Hematopoietic multipotent progenitor cell treated with erythropoietin and hydrocortisone succinate and interleukin-3 and kit ligand, for 17 days (in vitro differentiated cells): ENCODE data around the gene TMEM198.

Source experiments
- DNase-seq: peaks from one replicate; pipeline ENCODE4 v3.0.0-alpha.2; 2015; ENCODE audit warnings: low spot score

The TMEM198 gene

DNA sequence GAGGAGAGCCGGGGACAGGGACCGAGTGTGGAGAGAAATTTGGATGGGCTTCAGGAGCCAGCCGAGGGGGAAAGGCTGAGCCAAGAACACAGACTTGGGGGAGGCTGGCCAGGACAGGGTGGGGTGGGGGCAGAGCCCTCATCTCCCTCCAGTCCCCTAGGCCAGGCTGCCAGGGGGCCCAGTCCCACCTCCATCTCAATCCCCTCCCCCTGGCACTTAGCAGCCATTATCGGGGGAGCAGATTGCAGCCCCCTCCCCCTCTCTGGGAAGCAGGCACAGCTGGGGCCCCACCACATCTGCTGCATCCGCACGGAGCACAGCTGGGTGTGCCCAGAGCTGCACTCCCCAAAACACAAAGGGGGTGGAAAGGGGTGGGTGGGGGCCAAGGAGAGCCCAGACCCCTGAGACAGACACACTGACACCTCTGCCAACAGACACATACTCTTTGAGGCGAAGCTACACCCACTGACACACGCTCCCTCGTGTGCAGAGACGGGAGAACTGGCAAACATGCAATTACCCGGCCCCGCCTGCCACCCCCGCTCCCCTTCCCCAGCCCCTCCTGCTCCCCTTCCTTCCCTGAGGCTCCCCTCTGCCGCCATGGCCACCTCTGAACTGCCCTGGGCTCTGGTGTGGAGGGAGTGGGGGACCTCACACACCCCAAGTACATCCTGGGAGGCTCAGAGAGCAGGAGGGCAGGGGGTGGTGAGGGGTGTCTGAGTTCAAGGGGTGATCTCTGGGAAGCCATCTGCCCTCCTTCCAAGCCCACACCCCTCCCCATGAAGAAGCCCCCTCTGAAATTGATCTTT, 34.7 kb upstream of the TMEM198 start:
- DNase-seq = peak; percentile 13

DNA sequence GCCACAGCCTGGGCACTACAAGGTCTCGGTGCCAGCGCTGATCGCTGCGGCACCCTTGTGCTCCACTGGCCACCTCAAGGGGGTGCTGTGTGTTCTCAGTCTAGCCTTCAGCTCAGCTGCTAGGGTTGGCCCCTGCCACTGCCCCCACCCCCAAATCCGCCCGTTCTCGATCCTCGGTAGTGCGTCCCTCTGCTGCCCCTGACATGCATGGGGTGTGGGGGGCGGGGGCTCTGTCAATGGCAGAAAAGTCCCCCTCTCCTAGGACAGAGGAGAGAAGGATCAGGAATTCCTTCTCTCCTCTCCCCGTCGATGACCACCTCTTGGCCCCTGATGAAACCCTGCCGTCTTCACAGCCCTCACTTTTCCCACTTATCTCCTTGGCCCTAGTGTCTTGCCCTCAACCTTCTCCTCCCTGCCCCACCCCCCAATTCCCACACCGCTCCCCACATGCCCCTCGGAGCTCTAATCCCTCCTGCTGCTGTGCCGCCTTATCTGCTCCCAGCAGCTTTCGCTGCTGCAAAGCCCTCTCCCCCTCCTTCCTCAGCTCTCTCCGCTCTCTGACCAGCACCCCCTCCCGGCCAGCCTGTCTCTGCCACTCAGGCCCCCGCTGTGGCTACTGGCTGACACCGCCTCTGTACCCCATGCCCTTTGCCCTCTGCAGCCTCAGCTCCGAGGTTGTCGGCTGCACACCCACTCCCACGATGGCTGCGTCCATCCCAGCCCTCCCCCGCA, 33.9 kb upstream of the TMEM198 start:
- DNase-seq = peak; percentile 81

DNA sequence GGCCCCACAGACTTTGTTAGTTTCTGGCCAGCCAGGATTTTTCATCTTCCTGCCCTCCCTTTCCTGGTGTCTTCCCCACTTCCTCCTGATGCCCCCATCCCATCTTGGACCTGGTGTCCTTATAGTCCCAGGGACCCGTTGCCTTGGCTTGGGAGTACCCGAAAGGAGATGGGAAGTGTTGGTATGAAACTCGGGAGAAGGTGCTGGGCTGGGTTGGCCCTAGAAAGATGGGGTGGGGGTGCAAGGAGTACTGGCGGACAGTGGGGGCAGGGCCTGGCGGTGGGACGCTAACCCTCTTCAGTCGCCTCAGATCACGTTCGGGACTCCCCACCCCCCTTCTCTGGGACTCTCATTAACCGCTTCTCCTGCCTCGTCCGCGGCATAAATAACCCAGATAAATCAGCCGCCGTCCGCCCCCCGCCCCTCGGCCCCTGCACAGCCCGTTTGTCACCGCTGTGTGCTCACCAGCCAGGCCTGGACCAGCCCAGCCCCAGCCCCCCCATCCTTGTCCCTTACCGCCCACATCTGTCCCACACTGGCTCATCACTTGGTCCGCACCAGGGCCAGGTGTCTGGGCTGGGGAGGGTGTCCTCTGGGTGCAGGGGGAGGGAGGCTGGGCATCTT, 33.2 kb upstream of the TMEM198 start:
- DNase-seq = no peak

DNA sequence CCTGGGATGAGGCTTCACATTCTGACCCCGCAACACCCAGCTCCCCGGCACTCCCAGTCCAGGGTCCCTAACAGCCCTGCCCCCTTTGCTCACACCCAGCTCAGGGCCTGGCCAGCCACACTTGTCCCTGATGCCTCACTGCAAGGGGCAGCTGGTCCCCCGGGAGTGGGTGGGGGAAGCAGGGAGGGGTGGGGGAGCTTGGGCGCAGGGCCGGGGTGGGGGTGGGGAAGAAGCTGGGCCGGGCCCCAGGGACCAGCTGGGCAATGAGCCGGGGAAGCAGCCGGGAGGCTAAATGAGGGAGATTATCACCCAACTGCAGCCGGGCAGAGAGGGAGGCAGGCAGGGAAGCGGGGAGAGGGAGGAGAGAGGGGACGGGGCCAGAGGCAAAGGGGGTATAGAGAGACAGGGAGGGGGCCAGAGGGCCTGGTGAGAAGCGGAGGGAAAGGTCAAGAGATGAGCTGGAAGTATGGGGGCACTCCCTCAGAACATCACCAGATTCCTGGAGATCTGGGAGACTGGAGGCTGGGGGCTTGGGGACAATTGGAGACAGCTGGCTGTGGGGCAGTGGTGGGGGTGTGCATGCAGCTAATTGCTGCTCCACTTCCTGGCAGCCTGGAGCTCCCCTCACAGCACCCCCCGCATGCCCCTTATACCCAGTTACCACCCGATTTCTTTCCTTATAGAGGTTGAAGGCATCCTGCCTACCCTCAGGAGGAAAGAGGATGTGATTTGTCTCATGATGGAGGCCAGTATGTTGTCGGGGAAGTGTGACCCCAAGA, 32.1 kb upstream of the TMEM198 start:
- peak; percentile 27 for DNase-seq

DNA sequence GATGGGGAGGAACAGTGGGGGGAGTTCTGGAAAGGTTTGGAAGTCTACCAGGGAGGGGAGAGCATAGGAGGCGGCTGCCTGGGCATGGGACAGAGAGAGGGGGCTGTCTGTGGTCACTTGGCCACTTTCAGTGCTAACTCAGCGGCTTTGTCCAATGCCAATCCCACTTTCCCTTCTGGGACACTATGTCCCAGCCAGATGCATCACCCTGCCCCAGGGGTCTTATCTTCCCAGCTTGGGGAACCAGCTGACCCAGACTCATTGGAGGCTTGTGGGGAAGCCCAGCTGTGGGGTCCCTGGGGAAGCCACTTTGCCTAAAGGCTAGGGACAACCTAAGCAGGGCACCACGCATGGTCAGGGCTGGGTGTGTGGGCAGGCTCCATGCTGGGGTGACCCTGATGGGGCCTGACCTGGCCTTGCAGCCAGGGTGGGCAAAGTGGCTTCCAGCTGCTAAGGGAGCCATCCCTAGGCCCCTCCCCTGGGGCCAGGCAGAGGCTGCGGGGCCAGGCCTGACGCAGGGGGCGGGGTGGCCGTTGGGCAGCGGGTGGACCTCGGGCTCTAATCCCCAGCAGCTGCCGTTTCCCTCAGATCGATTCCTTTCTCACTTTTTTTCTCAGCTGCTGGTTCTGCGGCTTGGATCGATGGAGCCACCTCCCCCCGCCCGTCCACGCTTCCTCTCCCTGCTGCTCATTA, 31.2 kb upstream of the TMEM198 start:
- no peak for DNase-seq

DNA sequence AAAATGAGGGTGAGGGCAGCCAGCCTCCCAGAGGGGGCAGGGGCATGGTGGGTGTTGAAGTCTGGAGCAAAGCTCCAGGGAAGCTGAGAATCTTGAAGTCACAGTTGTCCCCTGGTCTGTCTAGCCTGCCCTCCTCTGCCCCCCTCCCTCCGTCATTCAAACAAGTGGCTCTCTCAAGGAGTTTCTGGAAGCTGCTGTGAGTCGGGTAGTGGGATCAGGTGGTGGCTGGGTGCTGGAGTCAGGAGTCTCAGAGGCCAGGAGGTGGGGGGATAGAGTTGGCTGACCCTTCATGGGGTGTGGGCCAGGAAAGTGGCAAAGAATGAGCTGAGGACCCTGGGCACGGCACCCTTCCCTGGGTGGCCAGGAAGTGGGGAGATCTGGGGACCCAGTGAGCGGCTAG, 30.0 kb upstream of the TMEM198 start:
- no peak for DNase-seq

DNA sequence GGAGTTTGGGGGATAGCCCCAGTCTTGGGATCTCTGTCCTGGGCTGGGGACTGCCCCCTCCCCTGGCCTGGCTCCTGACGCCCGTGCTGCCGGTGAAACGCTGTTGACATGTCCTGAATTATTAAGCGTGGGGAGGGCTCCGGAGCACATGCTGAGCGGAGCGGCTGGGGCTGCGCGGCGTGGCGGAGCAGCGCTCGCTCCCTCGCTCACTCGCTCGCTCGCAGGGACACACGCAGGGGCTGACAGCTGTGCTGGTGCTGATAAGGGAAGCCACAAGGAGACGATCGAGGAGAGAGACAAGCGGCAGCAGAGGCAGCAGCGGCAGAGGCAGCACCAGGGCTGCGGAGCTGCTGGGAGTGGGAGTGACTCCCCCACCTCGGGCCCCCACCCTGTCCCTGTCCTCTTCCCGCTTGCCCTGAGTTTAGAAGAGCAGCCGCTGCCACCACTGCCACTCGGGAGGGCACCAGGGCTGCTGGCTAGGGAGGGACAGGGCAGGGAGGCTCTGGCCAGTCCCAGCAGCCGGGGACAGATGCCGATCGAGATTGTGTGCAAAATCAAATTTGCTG, 29.5 kb upstream of the TMEM198 start, which contains the start of gene ASIC4:
ASIC4 (plus strand) TSS at position 287 of the 566 bp plus-strand sequence; CDS start at position 530, 243 bp downstream.
- peak; percentile 71 for DNase-seq

GRCh38 chr2:219514836-219515235, 29.0 kb upstream of the TMEM198 start:
- no peak for DNase-seq

- no peak for DNase-seq
Measured at GRCh38 chr2:219515874-219516629, 27.8 kb upstream of the TMEM198 start.

- no peak for DNase-seq
Measured at GRCh38 chr2:219516888-219517287, 26.9 kb upstream of the TMEM198 start.

- no peak for DNase-seq
Measured at GRCh38 chr2:219517954-219518778, 25.7 kb upstream of the TMEM198 start.

GRCh38 chr2:219519526-219519916, 24.3 kb upstream of the TMEM198 start:
- no peak for DNase-seq

DNA sequence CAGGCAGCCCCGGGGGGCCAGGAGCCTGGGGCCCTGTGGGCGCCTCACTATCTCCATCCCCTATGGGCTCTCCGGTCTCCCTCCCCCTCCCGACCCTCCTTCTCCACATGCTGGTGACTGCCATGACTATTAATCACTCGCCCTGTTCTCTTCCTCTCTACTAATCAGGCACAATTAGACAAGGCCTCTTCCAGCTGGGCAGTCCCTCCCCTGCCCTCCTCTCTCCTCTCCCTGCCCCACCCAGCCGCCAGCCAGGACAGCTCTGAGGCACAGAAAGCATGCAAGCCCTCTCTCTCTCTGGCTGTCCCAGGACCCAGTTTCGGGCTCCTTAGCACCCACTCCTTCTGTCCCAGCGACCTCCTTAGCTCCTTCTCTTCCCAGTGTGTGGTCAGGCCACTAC, 23.7 kb upstream of the TMEM198 start:
- no peak for DNase-seq

DNA sequence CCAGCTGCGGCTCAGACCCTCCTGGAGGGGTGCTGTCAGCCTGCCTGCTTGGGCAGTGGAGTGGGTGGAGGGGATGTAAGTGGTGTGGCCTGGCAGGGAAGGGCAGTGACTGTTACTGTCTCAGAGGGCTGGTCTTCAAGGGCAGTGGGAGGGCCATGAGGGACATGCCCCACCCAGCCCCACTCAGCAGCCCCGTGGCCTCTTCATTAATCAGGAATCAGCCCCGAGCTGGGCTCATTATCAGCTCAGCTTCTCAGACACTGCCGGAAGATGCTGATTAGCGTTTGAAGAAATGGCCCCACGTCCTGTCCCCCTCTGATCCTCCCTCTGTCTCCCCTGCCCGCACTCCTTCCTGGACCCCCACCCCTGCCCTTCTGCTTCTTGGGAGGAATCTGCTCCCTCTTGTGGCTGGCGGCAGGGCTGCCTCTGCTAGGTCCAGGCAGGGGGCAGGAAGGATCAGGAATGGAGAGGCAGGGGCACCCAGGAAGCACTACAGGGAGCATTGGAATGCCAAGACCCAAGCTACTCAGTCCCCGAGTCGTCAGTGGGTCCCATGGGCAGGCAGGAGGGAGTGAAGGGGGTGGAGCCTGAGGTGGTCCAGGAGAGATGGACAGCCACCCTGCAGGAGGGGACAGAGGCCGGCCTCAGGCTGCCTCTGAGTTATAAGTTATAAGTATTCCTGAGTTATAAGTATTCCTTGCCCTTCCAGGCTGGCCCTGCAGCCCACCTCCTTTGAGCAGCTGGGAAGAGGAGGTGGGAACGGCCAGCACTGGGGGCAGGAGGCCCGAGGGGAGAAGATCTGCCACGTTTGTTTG, 22.6 kb upstream of the TMEM198 start:
- DNase-seq = no peak

DNA sequence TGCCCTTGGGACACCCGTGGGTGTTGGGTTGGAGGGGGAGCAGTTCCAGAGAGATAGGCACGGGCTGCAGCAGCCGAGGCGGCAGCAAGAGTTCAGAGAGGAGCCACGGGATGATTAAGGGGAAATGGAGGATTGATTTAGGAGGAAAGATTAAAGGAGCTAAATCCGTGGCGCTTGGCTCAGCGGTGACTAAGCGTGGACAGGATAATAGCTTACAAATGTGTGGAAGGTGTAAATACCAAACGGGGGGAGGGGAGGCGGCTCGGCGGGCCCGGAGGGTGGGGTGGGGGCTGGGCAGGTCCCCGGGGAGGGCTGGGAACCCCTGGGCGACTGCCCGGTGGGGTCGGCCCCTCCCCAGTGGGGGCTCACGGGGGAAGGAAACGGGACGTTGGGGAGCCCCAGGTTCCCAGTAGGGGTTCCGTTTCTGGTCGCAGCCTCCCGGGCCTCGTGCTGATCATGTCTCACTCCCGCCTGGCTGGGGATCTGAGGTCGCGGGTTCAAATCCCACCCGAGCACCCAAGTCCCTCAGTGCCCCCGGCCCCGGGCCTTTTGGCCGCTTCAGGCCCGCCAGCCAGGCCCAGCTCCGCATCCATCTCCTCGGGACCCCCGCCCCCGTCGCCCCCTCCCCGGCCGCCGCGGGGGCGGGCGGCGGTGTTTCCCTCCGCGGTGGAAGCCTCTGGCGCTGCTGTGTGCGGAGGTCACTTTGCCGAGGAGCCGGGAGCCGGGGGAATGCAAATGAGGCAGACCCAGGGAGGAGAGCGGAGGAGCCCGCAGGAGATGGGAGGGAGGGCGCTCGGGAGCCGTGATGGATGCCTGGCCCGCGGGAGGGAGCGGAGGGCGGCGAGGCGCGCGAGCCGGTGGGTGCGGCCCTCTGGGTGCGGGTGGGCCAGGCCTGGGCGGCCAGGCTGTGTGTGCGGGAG, 21.5 kb upstream of the TMEM198 start:
- no peak for DNase-seq

DNA sequence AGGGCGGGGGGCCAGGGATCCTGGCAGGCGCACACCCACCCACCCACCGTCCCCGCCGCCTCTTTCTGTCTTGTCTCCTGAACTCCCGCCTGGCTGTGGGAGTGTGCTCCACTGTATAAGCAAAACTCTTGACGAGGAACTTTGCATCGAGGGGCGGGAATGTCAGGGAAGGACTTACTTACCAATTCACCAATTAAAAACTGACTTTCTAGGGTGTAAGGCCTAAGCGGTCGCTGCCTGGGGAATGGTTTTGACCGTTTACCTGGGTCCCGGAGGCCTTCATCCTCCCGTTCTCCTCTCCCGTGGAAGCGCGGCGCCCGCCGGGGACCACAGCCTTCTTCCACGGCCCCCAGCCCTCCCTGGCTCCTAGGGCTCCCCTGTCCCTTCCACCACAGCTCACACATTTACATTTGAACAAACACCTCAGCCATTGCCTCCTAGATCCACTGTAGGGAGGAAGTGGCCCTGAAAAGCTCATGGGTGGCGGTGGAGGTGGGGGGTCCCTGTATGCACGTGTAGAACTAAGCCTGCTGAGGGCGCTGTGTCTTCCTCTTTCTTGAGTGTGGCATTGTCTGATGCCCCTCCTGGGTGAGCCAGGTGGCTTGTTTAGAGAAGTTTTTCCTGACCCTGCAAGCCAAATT, 20.7 kb upstream of the TMEM198 start:
- DNase-seq = no peak

- no peak for DNase-seq
Measured at GRCh38 chr2:219524817-219525216, 19.0 kb upstream of the TMEM198 start.
